HEK293 (cell line): ENCODE results near the gene TRA2B.
A peak's percentile ranks its signal among the peaks of the same experiment; 100 is the strongest.

Experiments used
- CTCF ChIA-PET: fragments of 350-600 bp; formaldehyde crosslinking; extraction: SDS; loops from one replicate; lab custom pipeline; 2021; ENCODE audit warnings: antibody characterized with exemption; lab: Yijun Ruan, JAX
- POLR2A ChIA-PET: fragments of 300-600 bp; formaldehyde crosslinking; extraction: SDS; loops from one replicate; lab custom pipeline; 2020; ENCODE audit warnings: antibody characterized with exemption, inconsistent platforms; lab: Yijun Ruan, JAX
- H3K27ac ChIP-seq: fragments of 200-500 bp; sonication (Bioruptor generic); 2 replicates; pipeline ENCODE4 v1.5.1; 2014; ENCODE audit warnings: low read depth, low read length, control low read depth, inconsistent platforms; ENCODE audit errors: extremely low read depth
- H3K36me3 ChIP-seq, 2 experiments: fragments of 200-500 bp in 1 of 2; sonication (Bioruptor generic) in 1 of 2; 1 replicate in 1 of 2; 2 replicates in 1 of 2; pipeline ENCODE4 v1.5.1; 2014 to 2017; ENCODE audit warnings: inconsistent platforms in 2 of 2, low read length in 2 of 2; ENCODE audit not compliant: control insufficient read depth in 2 of 2, insufficient read depth in 1 of 2
- H3K4me1 ChIP-seq: fragments of 200-500 bp; sonication (Bioruptor generic); 2 replicates; pipeline ENCODE4 v1.5.1; 2014; ENCODE audit warnings: mild to moderate bottlenecking, low read length, inconsistent platforms; ENCODE audit not compliant: control insufficient read depth, insufficient read depth
- H3K4me3 ChIP-seq: 2 replicates; pipeline ENCODE4 v1.5.1; 2011; ENCODE audit warnings: low read depth, mild to moderate bottlenecking, control low read depth, low read length, moderate library complexity
- H3K9me3 ChIP-seq: fragments of 200-500 bp; sonication (Bioruptor generic); 2 replicates; pipeline ENCODE4 v1.5.1; 2014; ENCODE audit warnings: low read depth, low read length, inconsistent platforms; ENCODE audit not compliant: control insufficient read depth, insufficient read depth
- EGR2 ChIP-seq: fragments of 450-650 bp; formaldehyde crosslinking; IDR thresholded peaks from 2 replicates; pipeline ENCODE4 v1.5.1; 2016; ENCODE audit warnings: low read depth, missing biosample characterization, missing genetic modification characterization
- ELK4 ChIP-seq: IDR thresholded peaks from 2 replicates; pipeline ENCODE4 v1.6.1; 2011; ENCODE audit warnings: mild to moderate bottlenecking, low read depth, low read length, borderline replicate concordance
- GLIS1 ChIP-seq: fragments of 450-650 bp; formaldehyde crosslinking; IDR thresholded peaks from 2 replicates; pipeline ENCODE4 v1.5.1; 2016; ENCODE audit warnings: missing biosample characterization, missing genetic modification characterization
- OSR2 ChIP-seq: fragments of 450-650 bp; formaldehyde crosslinking; IDR thresholded peaks from 2 replicates; pipeline ENCODE4 v1.5.1; 2016; ENCODE audit warnings: missing biosample characterization, missing genetic modification characterization
- OVOL3 ChIP-seq: fragments of 450-650 bp; formaldehyde crosslinking; IDR thresholded peaks from 2 replicates; pipeline ENCODE4 v1.5.1; 2016; ENCODE audit warnings: missing biosample characterization, missing genetic modification characterization
- RBAK ChIP-seq: fragments of 450-650 bp; formaldehyde crosslinking; IDR thresholded peaks from 2 replicates; pipeline ENCODE4 v1.5.1; 2016; ENCODE audit warnings: missing biosample characterization, missing genetic modification characterization
- SP2 ChIP-seq: fragments of 450-650 bp; formaldehyde crosslinking; IDR thresholded peaks from 2 replicates; pipeline ENCODE4 v1.5.1; 2016; ENCODE audit warnings: missing biosample characterization, missing genetic modification characterization
- SP7 ChIP-seq: fragments of 450-650 bp; formaldehyde crosslinking; IDR thresholded peaks from 2 replicates; pipeline ENCODE4 v1.5.1; 2016; ENCODE audit warnings: missing biosample characterization, missing genetic modification characterization
- ZBTB20 ChIP-seq: fragments of 450-650 bp; formaldehyde crosslinking; IDR thresholded peaks from 2 replicates; pipeline ENCODE4 v1.5.1; 2016; ENCODE audit warnings: missing biosample characterization, missing genetic modification characterization
- ZBTB48 ChIP-seq: fragments of 450-650 bp; formaldehyde crosslinking; IDR thresholded peaks from 2 replicates; pipeline ENCODE4 v1.5.1; 2016; ENCODE audit warnings: missing biosample characterization, missing genetic modification characterization
- ZFP41 ChIP-seq: fragments of 450-650 bp; formaldehyde crosslinking; IDR thresholded peaks from 2 replicates; pipeline ENCODE4 v1.5.1; 2016; ENCODE audit warnings: missing biosample characterization, missing genetic modification characterization, borderline replicate concordance
- ZFP69B ChIP-seq: fragments of 450-650 bp; formaldehyde crosslinking; IDR thresholded peaks from 2 replicates; pipeline ENCODE4 v1.5.1; 2016; ENCODE audit warnings: missing biosample characterization, missing genetic modification characterization
- ZNF121 ChIP-seq: fragments of 450-650 bp; formaldehyde crosslinking; IDR thresholded peaks from 2 replicates; pipeline ENCODE4 v1.5.1; 2016; ENCODE audit warnings: missing biosample characterization, missing genetic modification characterization
- ZNF133 ChIP-seq: fragments of 450-650 bp; formaldehyde crosslinking; IDR thresholded peaks from 2 replicates; pipeline ENCODE4 v1.5.1; 2016; ENCODE audit warnings: missing biosample characterization, missing genetic modification characterization
- ZNF138 ChIP-seq: fragments of 450-650 bp; formaldehyde crosslinking; IDR thresholded peaks from 2 replicates; pipeline ENCODE4 v1.5.1; 2016; ENCODE audit warnings: missing biosample characterization, missing genetic modification characterization, borderline replicate concordance
- ZNF16 ChIP-seq: fragments of 450-650 bp; formaldehyde crosslinking; IDR thresholded peaks from 2 replicates; pipeline ENCODE4 v1.5.1; 2016; ENCODE audit warnings: low read depth, missing biosample characterization, missing genetic modification characterization
- ZNF18 ChIP-seq: fragments of 450-650 bp; formaldehyde crosslinking; IDR thresholded peaks from 2 replicates; pipeline ENCODE4 v1.5.1; 2016; ENCODE audit warnings: missing biosample characterization, missing genetic modification characterization
- ZNF248 ChIP-seq: fragments of 450-650 bp; formaldehyde crosslinking; IDR thresholded peaks from 2 replicates; pipeline ENCODE4 v1.5.1; 2017; ENCODE audit warnings: missing biosample characterization, missing genetic modification characterization
- ZNF391 ChIP-seq: fragments of 450-650 bp; formaldehyde crosslinking; IDR thresholded peaks from 2 replicates; pipeline ENCODE4 v1.5.1; 2016; ENCODE audit warnings: low read depth, missing biosample characterization, missing genetic modification characterization, borderline replicate concordance
- ZNF394 ChIP-seq: fragments of 450-650 bp; formaldehyde crosslinking; IDR thresholded peaks from 2 replicates; pipeline ENCODE4 v1.5.1; 2016; ENCODE audit warnings: missing biosample characterization, missing genetic modification characterization, mild to moderate bottlenecking, moderate library complexity, borderline replicate concordance
- ZNF48 ChIP-seq: fragments of 450-650 bp; formaldehyde crosslinking; IDR thresholded peaks from 2 replicates; pipeline ENCODE4 v1.5.1; 2016; ENCODE audit warnings: missing biosample characterization, missing genetic modification characterization
- ZNF626 ChIP-seq: fragments of 450-650 bp; sonication (Bioruptor Pico); formaldehyde crosslinking; IDR thresholded peaks from 2 replicates; pipeline ENCODE4 v1.5.1; 2018; ENCODE audit warnings: missing biosample characterization, missing genetic modification characterization, inconsistent platforms
- ZNF654 ChIP-seq: fragments of 450-650 bp; formaldehyde crosslinking; IDR thresholded peaks from 2 replicates; pipeline ENCODE4 v1.5.1; 2016; ENCODE audit warnings: low read depth, missing biosample characterization, missing genetic modification characterization
- ZSCAN18 ChIP-seq: fragments of 450-650 bp; formaldehyde crosslinking; IDR thresholded peaks from 2 replicates; pipeline ENCODE4 v1.5.1; 2016; ENCODE audit warnings: missing biosample characterization, missing genetic modification characterization
- TF ChIP-seq, protein P1 (sequence below): fragments of 450-650 bp; formaldehyde crosslinking; optimal IDR thresholded peaks from 2 replicates; pipeline ENCODE3; 2016; ENCODE audit warnings: missing biosample characterization, mild to moderate bottlenecking, missing genetic modification characterization
- TF ChIP-seq, protein P2 (sequence below): fragments of 450-650 bp; formaldehyde crosslinking; IDR thresholded peaks from 2 replicates; pipeline ENCODE4; 2016; ENCODE audit warnings: missing biosample characterization, missing genetic modification characterization

The TRA2B gene

DNA sequence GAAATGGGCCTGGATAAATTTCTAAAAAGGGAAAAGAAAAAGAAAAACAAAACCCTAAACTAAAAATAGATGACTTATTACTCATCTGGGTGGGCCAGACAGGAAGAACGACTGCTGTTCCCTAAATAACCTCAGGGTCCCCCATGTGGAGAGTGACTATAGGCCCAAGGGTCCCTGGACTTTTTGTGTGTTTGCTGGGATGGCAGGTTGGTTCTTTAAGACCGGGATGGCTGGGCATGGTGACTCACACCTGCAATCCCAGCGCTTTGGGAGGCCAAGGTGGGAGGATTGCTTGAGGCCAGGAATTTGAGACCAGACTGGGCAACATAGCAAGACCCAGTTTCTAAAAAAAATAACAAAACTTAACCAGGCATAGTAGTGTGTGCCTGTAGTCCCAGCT is 43.8 kb upstream of the TRA2B start:
- POLR2A ChIA-PET = no interaction called here
- no peak for TF ChIP-seq OVOL3 (tag by site-specific recombination)
- TF ChIP-seq ZNF121 = peak; percentile 46; the same call in 1 of the 2 replicates
- no peaks in the 10 kb centered on the region for H3K36me3 ChIP-seq
- H3K9me3 ChIP-seq = no peaks in the 10 kb centered on the region
- CTCF ChIA-PET = interaction anchor here (0.6 to 3.2 kb wide), 6 partner anchors 37 to 840 kb away, joined by 3 to 20 read pairs (median 4); no protein-coding TSS in a partner anchor
- no peaks in the 10 kb centered on the region for H3K4me1 ChIP-seq
- H3K4me3 ChIP-seq = no peak overlapping the region
- no peak overlapping the region for H3K27ac ChIP-seq

DNA sequence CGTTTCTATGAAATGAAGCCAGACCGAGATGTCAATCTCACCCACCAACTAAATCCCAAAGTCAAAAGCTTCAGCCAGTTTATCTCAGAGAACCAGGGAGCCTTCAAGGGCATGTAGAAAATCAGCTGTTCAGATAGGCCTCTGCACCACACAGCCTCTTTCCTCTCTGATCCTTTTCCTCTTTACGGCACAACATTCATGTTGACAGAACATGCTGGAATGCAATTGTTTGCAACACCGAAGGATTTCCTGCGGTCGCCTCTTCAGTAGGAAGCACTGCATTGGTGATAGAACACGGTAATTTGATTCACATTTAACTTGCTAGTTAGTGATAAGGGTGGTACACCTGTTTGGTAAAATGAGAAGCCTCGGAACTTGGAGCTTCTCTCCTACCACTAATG is 41.9 kb upstream of the TRA2B start:
- Histone ChIP-seq H3K4me3 (no peak overlapping the region), H3K9me3 (no peaks in the 10 kb centered on the region), H3K4me1 (no peaks in the 10 kb centered on the region), H3K36me3 (no peaks in the 10 kb centered on the region), H3K27ac (no peak overlapping the region)
- ChIA-PET CTCF (interaction anchor here (0.5 to 4.0 kb wide), 12 partner anchors 12 to 1721 kb away, joined by 3 to 29 read pairs (median 4); no protein-coding TSS in a partner anchor), POLR2A (no interaction called here)
- TF ChIP-seq ZNF48 (tag by site-specific recombination) = no peak
- no peak for TF ChIP-seq ZNF248
- no peak for TF ChIP-seq SP2
- TF ChIP-seq ZNF391 (tag by site-specific recombination) = no peak
- no peak for TF ChIP-seq OSR2 (tag by site-specific recombination)
- no peak for TF ChIP-seq RBAK (tag by site-specific recombination)
- TF ChIP-seq ZBTB20 = no peak
- TF ChIP-seq ZBTB48 (tag by site-specific recombination) = no peak
- TF ChIP-seq ZFP41 = no peak
- TF ChIP-seq EGR2 = no peak
- TF ChIP-seq SP7 = no peak
- no peak for TF ChIP-seq ZSCAN18
- TF ChIP-seq OVOL3 (tag by site-specific recombination) = no peak
- no peak for TF ChIP-seq ELK4
- TF ChIP-seq ZNF16 (tag by site-specific recombination) = no peak
- TF ChIP-seq ZNF626 (tag by site-specific recombination) = no peak

- ChIA-PET CTCF (interaction anchor here (0.5 to 4.0 kb wide), 12 partner anchors 10 to 639 kb away, joined by 3 to 29 read pairs (median 4); no protein-coding TSS in a partner anchor), POLR2A (no interaction called here)
- H3K9me3 ChIP-seq = no peaks in the 10 kb centered on the region
- H3K36me3 ChIP-seq = no peaks in the 10 kb centered on the region
- no peaks in the 10 kb centered on the region for H3K4me1 ChIP-seq
- no peak overlapping the region for H3K4me3 ChIP-seq
- no peak overlapping the region for H3K27ac ChIP-seq
- TF ChIP-seq ZFP69B (tag by site-specific recombination) (no peak), ZNF133 (no peak), ELK4 (no peak), ZNF654 (no peak), ZNF394 (tag by site-specific recombination) (no peak), ZNF138 (tag by site-specific recombination) (no peak), ZNF18 (tag by site-specific recombination) (no peak), GLIS1 (tag by site-specific recombination) (no peak)
- TF ChIP-seq, protein P1, sequence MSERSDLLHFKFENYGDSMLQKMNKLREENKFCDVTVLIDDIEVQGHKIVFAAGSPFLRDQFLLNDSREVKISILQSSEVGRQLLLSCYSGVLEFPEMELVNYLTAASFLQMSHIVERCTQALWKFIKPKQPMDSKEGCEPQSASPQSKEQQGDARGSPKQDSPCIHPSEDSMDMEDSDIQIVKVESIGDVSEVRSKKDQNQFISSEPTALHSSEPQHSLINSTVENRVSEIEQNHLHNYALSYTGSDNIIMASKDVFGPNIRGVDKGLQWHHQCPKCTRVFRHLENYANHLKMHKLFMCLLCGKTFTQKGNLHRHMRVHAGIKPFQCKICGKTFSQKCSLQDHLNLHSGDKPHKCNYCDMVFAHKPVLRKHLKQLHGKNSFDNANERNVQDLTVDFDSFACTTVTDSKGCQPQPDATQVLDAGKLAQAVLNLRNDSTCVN = no peak
- TF ChIP-seq, protein P2, sequence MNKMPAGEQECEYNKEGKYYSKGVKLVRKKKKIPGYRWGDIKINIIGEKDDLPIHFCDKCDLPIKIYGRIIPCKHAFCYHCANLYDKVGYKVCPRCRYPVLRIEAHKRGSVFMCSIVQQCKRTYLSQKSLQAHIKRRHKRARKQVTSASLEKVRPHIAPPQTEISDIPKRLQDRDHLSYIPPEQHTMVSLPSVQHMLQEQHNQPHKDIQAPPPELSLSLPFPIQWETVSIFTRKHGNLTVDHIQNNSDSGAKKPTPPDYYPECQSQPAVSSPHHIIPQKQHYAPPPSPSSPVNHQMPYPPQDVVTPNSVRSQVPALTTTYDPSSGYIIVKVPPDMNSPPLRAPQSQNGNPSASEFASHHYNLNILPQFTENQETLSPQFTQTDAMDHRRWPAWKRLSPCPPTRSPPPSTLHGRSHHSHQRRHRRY = no peak
Observed at GRCh38 chr3:185978516-185978915, 40.7 kb upstream of the TRA2B start.
